H1 (cell line): ENCODE measurements around the gene PRODH2. TPM values are rescaled to one million over a fixed set of nuclear protein-coding genes. Genes with fewer than 3 reads are reported as not detected.
A peak's percentile ranks its signal among the peaks of the same experiment; 100 is the strongest.

Experiments
- CTCF ChIA-PET: fragments of 300-600 bp; sonication (Branson Sonifier 250); formaldehyde crosslinking; loops from one replicate; lab custom pipeline; 2021; ENCODE audit not compliant: partially characterized antibody; lab: Charles Lee
- POLR2A ChIA-PET: fragments of 300-600 bp; sonication (Branson Sonifier 250); formaldehyde crosslinking; loops from one replicate; lab custom pipeline; 2021; ENCODE audit warnings: inconsistent platforms; ENCODE audit not compliant: partially characterized antibody; lab: Charles Lee
- DNase-seq, 2 experiments: peaks; one replicate each; pipeline versions ENCODE4 v3.0.0 to v3.0.0-alpha.2; 2010 to 2022; ENCODE audit warnings: low spot score in 2 of 2, low read depth in 1 of 2, mixed read lengths in 1 of 2
- FAIRE-seq: peaks from 2 replicates; lab custom pipeline; 2011; peaks lifted over from hg19 to GRCh38; lab: Jason Lieb, UNC
- H2AFZ ChIP-seq: 2 replicates; pipeline ENCODE4 v1.8.1; 2012; ENCODE audit warnings: low read length, inconsistent platforms
- H2AK5ac ChIP-seq: 2 replicates; pipeline ENCODE4 v1.6.1; 2013; ENCODE audit warnings: low read depth, low read length
- H2BK120ac ChIP-seq: replicated peaks from 2 replicates; pipeline ENCODE3; 2013; ENCODE audit warnings: low read depth, low read length, inconsistent platforms
- H2BK12ac ChIP-seq: 2 replicates; pipeline ENCODE4 v1.6.1; 2013; ENCODE audit warnings: low read depth, low read length
- H2BK15ac ChIP-seq: 2 replicates; pipeline ENCODE4 v1.6.1; 2013; ENCODE audit warnings: low read length
- H2BK20ac ChIP-seq: 2 replicates; pipeline ENCODE4 v1.6.1; 2013; ENCODE audit warnings: low read length
- H2BK5ac ChIP-seq: 2 replicates; pipeline ENCODE4 v1.6.1; 2013; ENCODE audit warnings: low read depth, low read length
- H3K14ac ChIP-seq: 2 replicates; pipeline ENCODE4 v1.6.1; 2013; ENCODE audit warnings: inconsistent platforms; ENCODE audit not compliant: insufficient read length
- H3K18ac ChIP-seq: 2 replicates; pipeline ENCODE4 v1.6.1; 2013; ENCODE audit warnings: low read length; ENCODE audit errors: extremely low read depth
- H3K23ac ChIP-seq: 2 replicates; pipeline ENCODE4 v1.6.1; 2013; ENCODE audit warnings: inconsistent platforms; ENCODE audit not compliant: insufficient read length
- H3K23me2 ChIP-seq: 2 replicates; pipeline ENCODE4 v1.6.1; 2013; ENCODE audit warnings: low read depth, low read length
- H3K27ac ChIP-seq: 2 replicates; pipeline ENCODE4 v1.6.1; 2011; ENCODE audit warnings: low read depth, low read length, inconsistent platforms
- H3K27me3 ChIP-seq, 4 experiments: replicated peaks in 1 of 4; 1 replicate in 1 of 4; 2 replicates in 3 of 4; pipeline versions ENCODE4 v1.6.1 to v1.8.1; 2011 to 2013; ENCODE audit warnings: low read length in 3 of 4, mild to moderate bottlenecking in 3 of 4, inconsistent platforms in 2 of 4, mixed read lengths in 2 of 4, moderate library complexity in 1 of 4; ENCODE audit not compliant: control insufficient read depth in 3 of 4, insufficient read depth in 3 of 4; ENCODE audit errors: extremely low read depth in 1 of 4
- H3K36me3 ChIP-seq, 4 experiments: 2 replicates each; pipeline versions ENCODE4 v1.6.1 to v1.8.1; 2011 to 2013; ENCODE audit warnings: mild to moderate bottlenecking in 4 of 4, low read length in 3 of 4, moderate library complexity in 2 of 4, control low read depth in 1 of 4, inconsistent platforms in 1 of 4; ENCODE audit not compliant: insufficient read depth in 4 of 4, control insufficient read depth in 2 of 4
- H3K4ac ChIP-seq: replicated peaks from 2 replicates; pipeline ENCODE3; 2013; ENCODE audit warnings: low read length, low read depth, mixed read lengths, inconsistent platforms; ENCODE audit not compliant: insufficient read length
- H3K4me1 ChIP-seq, 4 experiments: replicated peaks in 1 of 4; 1 replicate in 1 of 4; 2 replicates in 3 of 4; pipeline versions ENCODE4 v1.6.1 to v1.8.1; 2011 to 2013; ENCODE audit warnings: low read length in 3 of 4, inconsistent platforms in 2 of 4, mixed read lengths in 1 of 4; ENCODE audit not compliant: insufficient read depth in 4 of 4, control insufficient read depth in 3 of 4
- H3K4me2 ChIP-seq, 2 experiments: 2 replicates each; pipeline versions ENCODE4 v1.6.1 to v1.8.1; 2011 to 2013; ENCODE audit warnings: low read depth in 2 of 2, low read length in 2 of 2, control low read depth in 1 of 2, inconsistent platforms in 1 of 2, mild to moderate bottlenecking in 1 of 2; ENCODE audit not compliant: insufficient read depth in 1 of 2
- H3K4me3 ChIP-seq, 4 experiments: fragments of 200-600, 300-600 bp in 1 of 4; sonication (generic), shearing (Covaris generic), sonication (Bioruptor Twin) in 1 of 4; 2 replicates each; pipeline versions ENCODE4 v1.5.1 to v1.8.1; 2011 to 2016; ENCODE audit warnings: low read length in 4 of 4, low read depth in 3 of 4, control low read depth in 2 of 4, inconsistent platforms in 2 of 4, mild to moderate bottlenecking in 2 of 4, mixed read lengths in 1 of 4, moderate library complexity in 1 of 4; ENCODE audit not compliant: insufficient read depth in 2 of 4; ENCODE audit errors: extremely low read depth in 1 of 4
- H3K56ac ChIP-seq: replicated peaks from 2 replicates; pipeline ENCODE3; 2013; ENCODE audit warnings: low read depth, mild to moderate bottlenecking, mixed read lengths, low read length, inconsistent platforms; ENCODE audit not compliant: insufficient read length
- H3K79me1 ChIP-seq: 2 replicates; pipeline ENCODE4 v1.6.1; 2013; ENCODE audit warnings: low read depth, low read length, control low read depth
- H3K79me2 ChIP-seq, 2 experiments: 2 replicates each; pipeline versions ENCODE4 v1.6.1 to v1.8.1; 2012 to 2013; ENCODE audit warnings: low read length in 2 of 2, mild to moderate bottlenecking in 2 of 2, inconsistent platforms in 1 of 2; ENCODE audit not compliant: insufficient read depth in 2 of 2, control insufficient read depth in 1 of 2
- H3K9ac ChIP-seq, 4 experiments: replicated peaks in 1 of 4; 1 replicate in 1 of 4; 2 replicates in 3 of 4; pipeline versions ENCODE4 v1.6.1 to v1.8.1; 2011 to 2013; ENCODE audit warnings: low read depth in 3 of 4, low read length in 3 of 4, control low read depth in 2 of 4, mild to moderate bottlenecking in 2 of 4, moderate library complexity in 2 of 4, inconsistent platforms in 1 of 4; ENCODE audit errors: extremely low read depth in 1 of 4
- H3K9me3 ChIP-seq, 2 experiments: 2 replicates each; pipeline versions ENCODE4 v1.6.1 to v1.8.1; 2012 to 2013; ENCODE audit warnings: mild to moderate bottlenecking in 2 of 2, moderate library complexity in 2 of 2, control low read depth in 1 of 2, inconsistent platforms in 1 of 2, low read depth in 1 of 2, low read length in 1 of 2, mixed read lengths in 1 of 2; ENCODE audit not compliant: insufficient read depth in 2 of 2
- H4K20me1 ChIP-seq, 2 experiments: replicated peaks in 1 of 2; 2 replicates each; pipeline versions ENCODE3 to v1.8.1; 2011 to 2013; ENCODE audit warnings: inconsistent platforms in 2 of 2, low read length in 2 of 2, mild to moderate bottlenecking in 1 of 2; ENCODE audit not compliant: insufficient read depth in 2 of 2, control insufficient read depth in 1 of 2
- H4K5ac ChIP-seq: 2 replicates; pipeline ENCODE4 v1.6.1; 2013; ENCODE audit warnings: low read length, low read depth, mixed read lengths, inconsistent platforms; ENCODE audit not compliant: insufficient read length
- H4K8ac ChIP-seq: 2 replicates; pipeline ENCODE4 v1.8.0; 2013; ENCODE audit warnings: mild to moderate bottlenecking, moderate library complexity, low read length, inconsistent platforms; ENCODE audit not compliant: insufficient read depth; ENCODE audit errors: extremely low read depth
- H4K91ac ChIP-seq: replicated peaks from 2 replicates; pipeline ENCODE3; 2013; ENCODE audit warnings: low read length, mixed read lengths, inconsistent platforms; ENCODE audit not compliant: insufficient read length
- ATF3 ChIP-seq: IDR thresholded peaks from 2 replicates; pipeline ENCODE4 v1.6.1; 2011; ENCODE audit warnings: low read depth, mild to moderate bottlenecking, low read length; ENCODE audit not compliant: insufficient read depth
- BRCA1 ChIP-seq: IDR thresholded peaks from 2 replicates; pipeline ENCODE4 v1.6.1; 2012; ENCODE audit warnings: low read depth, low read length, improper control_type of control experiment
- CEBPB ChIP-seq: IDR thresholded peaks from 2 replicates; pipeline ENCODE4 v1.6.1; 2012; ENCODE audit warnings: low read depth, low read length
- KDM4A ChIP-seq: IDR thresholded peaks from one replicate; pipeline ENCODE4 v1.7.1; 2012; ENCODE audit warnings: low read depth, mild to moderate bottlenecking, moderate library complexity, low read length, inconsistent platforms; ENCODE audit not compliant: severe bottlenecking
- MAFK ChIP-seq: IDR thresholded peaks from 2 replicates; pipeline ENCODE4 v1.6.1; 2012; ENCODE audit warnings: low read depth, mild to moderate bottlenecking, improper control_type of control experiment, low read length
- POLR2A ChIP-seq, 2 experiments: IDR thresholded peaks; 1 replicate in 1 of 2; 2 replicates in 1 of 2; pipeline ENCODE4 v1.6.1; 2011; ENCODE audit warnings: low read depth in 2 of 2, low read length in 2 of 2, mild to moderate bottlenecking in 2 of 2; ENCODE audit errors: control extremely low read depth in 1 of 2
- POLR2AphosphoS5 ChIP-seq: IDR thresholded peaks from 2 replicates; pipeline ENCODE4 v1.6.1; 2011; ENCODE audit warnings: low read depth, low read length
- SIN3A ChIP-seq, 2 experiments: IDR thresholded peaks in 1 of 2; conservative IDR thresholded peaks in 1 of 2; 2 replicates each; pipeline ENCODE4 v1.6.1; 2011 to 2012; ENCODE audit warnings: low read length in 2 of 2, improper control_type of control experiment in 1 of 2, low read depth in 1 of 2, mild to moderate bottlenecking in 1 of 2
- TAF1 ChIP-seq: IDR thresholded peaks from 2 replicates; pipeline ENCODE4 v1.6.1; 2011; ENCODE audit warnings: mild to moderate bottlenecking, low read depth, low read length
- TBP ChIP-seq: IDR thresholded peaks from 2 replicates; pipeline ENCODE4 v1.6.1; 2011; ENCODE audit warnings: low read depth, low read length, improper control_type of control experiment
- WGBS, 2 experiments: shearing (Covaris generic) in 1 of 2; methylation state at CpG; one replicate each; pipeline versions ENCODE4 v1.1.6 to v1.1.7; 2013 to 2015; ENCODE audit warnings: low lambda C conversion rate in 2 of 2, mixed read lengths in 2 of 2, inconsistent platforms in 1 of 2, low coverage in 1 of 2, missing lambda C conversion rate in 1 of 2; ENCODE audit not compliant: insufficient replicate concordance in 2 of 2, insufficient coverage in 1 of 2, insufficient read length in 1 of 2; ENCODE audit errors: extremely low coverage in 1 of 2, missing lambda C conversion rate in 1 of 2; 5-methylcytosine and 5-hydroxymethylcytosine counted together
- polyA plus RNA-seq, 7 experiments: library from polyadenylated mRNA; depleted of rRNA in 3 of 7; stranded (reverse) in 5 of 7; unstranded in 2 of 7; fragments of >200 nt in 5 of 7; fragments of 200-250 nt in 2 of 7; gene quantifications; 1 replicate in 5 of 7; 2 replicates in 1 of 7; 4 replicates in 1 of 7; pipeline versions ENCODE4 v1.2.1 to v1.2.3, GENCODE V29; 2011 to 2013; ENCODE audit warnings: missing spikeins in 2 of 7, mixed read lengths in 2 of 7
- total RNA-seq: library from RNA; stranded (reverse); fragmentation: NEBNext Ultra II Directional; extraction: Animal tissue kit (Norgen Biotek cat#: 25700); gene quantifications from 2 replicates; pipeline ENCODE4 v1.2.1, GENCODE V29; 2021
- TF ChIP-seq, protein P1 (sequence below): IDR thresholded peaks from 2 replicates; pipeline ENCODE4 v1.6.1; 2012; ENCODE audit warnings: inconsistent platforms

The PRODH2 gene
- total and polyA plus RNA-seq, 2 of the 8 experiments (the other 6 are each of a cell fraction or from before 2014, with no cell fraction given): not detected

GRCh38 chr19:35757231-35757748 is 55.4 kb downstream of the PRODH2 start:
- Histone ChIP-seq H3K56ac (no peak overlapping the region), H3K79me2 (peaks cover 0 to 6% of the 10 kb centered on the region in 2 experiments; a peak in 2 of 4 replicates), H3K4ac (no peak overlapping the region), H2BK20ac (no peak overlapping the region), H3K18ac (peak overlapping the region; percentile 32), H2BK12ac (no peak overlapping the region), H3K9ac (peak overlapping the region in 1 of 4 experiments; percentile 14; a peak in 1 of 7 replicates), H3K23ac (no peak overlapping the region), H2BK120ac (no peak overlapping the region), H3K14ac (no peak overlapping the region), H3K27ac (no peak overlapping the region), H2BK5ac (no peak overlapping the region), H3K9me3 (no peaks in the 10 kb centered on the region), H4K5ac (peak overlapping the region; percentile 5), H4K91ac (no peak overlapping the region), H3K4me3 (peak overlapping the region; percentile 95 to 100 (median 98)), H2AK5ac (no peak overlapping the region), H4K8ac (no peak overlapping the region), H3K4me2 (peak overlapping the region; percentile 95 to 98), H3K4me1 (peaks cover 0 to 18% (median 11%) of the 10 kb centered on the region in 4 experiments; a peak in 5 of 7 replicates), H2BK15ac (0 out of 2 replicates have a peak overlapping the region, but pooled peaks have one; percentile 81), H3K27me3 (peaks cover 0 to 17% (median 11%) of the 10 kb centered on the region in 4 experiments; a peak in 5 of 7 replicates), H4K20me1 (peaks cover 0 to 6% of the 10 kb centered on the region in 2 experiments), H3K79me1 (peaks cover 4% of the 10 kb centered on the region), H3K36me3 (peaks cover 0 to 13% (median 4%) of the 10 kb centered on the region in 4 experiments; a peak in 5 of 8 replicates), H3K23me2 (peaks cover 16% of the 10 kb centered on the region; the same call in 1 of the 2 replicates), H2AFZ (no peak overlapping the region)
- no peak for FAIRE-seq
- 11% methylated on average over 17 of the region's 19 CpGs; no CpG with 5 or more reads in 1 of the 2 experiments for WGBS, 2 experiments
- TF ChIP-seq POLR2AphosphoS5 (no peak), POLR2A (IDR thresholded peaks at IDR 0.05; ENCODE audit: control extremely low read depth in 1 of 2, low read depth in 2 of 2, low read length in 2 of 2) (no peak), BRCA1 (no peak), KDM4A (peak; percentile 36), SIN3A (conservative IDR thresholded peaks at IDR 0.05 in 1 of 2, IDR thresholded peaks at IDR 0.05 in 1 of 2; ENCODE audit: low read depth in 1 of 2, low read length in 2 of 2) (no peak), MAFK (no peak), ATF3 (no peak), CEBPB (peak; percentile 55; the same call in 1 of the 2 replicates), TBP (peak; percentile 38; the same call in 1 of the 2 replicates), TAF1 (no peak)
- TF ChIP-seq, protein P1, sequence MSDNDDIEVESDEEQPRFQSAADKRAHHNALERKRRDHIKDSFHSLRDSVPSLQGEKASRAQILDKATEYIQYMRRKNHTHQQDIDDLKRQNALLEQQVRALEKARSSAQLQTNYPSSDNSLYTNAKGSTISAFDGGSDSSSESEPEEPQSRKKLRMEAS: no peak
- ChIA-PET POLR2A (interaction anchor here (0.8 to 2.6 kb wide), 11 partner anchors 8 to 99 kb away, joined by 3 to 23 read pairs (median 5); partner anchors contain the start of genes KIRREL2, LIN37, PSENEN and U2AF1L4), CTCF (interaction anchor here (0.6 to 2.0 kb wide), 4 partner anchors 9 to 20 kb away, joined by 3 to 9 read pairs (median 3); partner anchors contain the start of gene LIN37)
- DNase-seq: no peak
